ENCODE results near the gene VTI1B. TPM values are rescaled to one million over a fixed set of nuclear protein-coding genes. Genes with fewer than 3 reads are reported as not detected.

The VTI1B gene
- polyA plus RNA-seq, 1 donor (not counting 4 experiments of a cell fraction or from before 2014, with no cell fraction given), result 94.4 TPM

- Histone ChIP-seq H2AFZ (ENCODE audit: control insufficient read depth, low read length) (no peak overlapping the region), H3K4me3 (ENCODE audit: control insufficient read depth in 2 of 3, extremely low read depth in 1 of 3, insufficient read depth in 2 of 3, low read depth in 1 of 3, low read length in 3 of 3) (no peak overlapping the region), H3K9me1 (ENCODE audit: control insufficient read depth, extremely low read depth, insufficient read depth, low read length) (no peaks in the 10 kb centered on the region), H3K79me2 (ENCODE audit: control insufficient read depth, insufficient read depth, low read length) (no peaks in the 10 kb centered on the region), H3K9ac (ENCODE audit: control insufficient read depth, extremely low read depth, insufficient read depth, low read length) (no peak overlapping the region), H3K27ac (ENCODE audit: control insufficient read depth, insufficient read depth, low read length) (no peak overlapping the region), H3K36me3 (ENCODE audit: control insufficient read depth in 2 of 2, extremely low read depth in 1 of 2, insufficient read depth in 2 of 2, low read length in 2 of 2) (peaks cover 2 to 11% of the 10 kb centered on the region in 2 experiments), H3K27me3 (ENCODE audit: control insufficient read depth, extremely low read depth, insufficient read depth, low read length) (no peaks in the 10 kb centered on the region), H4K20me1 (ENCODE audit: control insufficient read depth, extremely low read depth, insufficient read depth, low read length) (no peaks in the 10 kb centered on the region), H3K4me2 (ENCODE audit: control insufficient read depth, extremely low read depth, insufficient read depth, low read depth, low read length) (no peak overlapping the region), H3K9me3 (ENCODE audit: control insufficient read depth, low read depth, low read length) (no peaks in the 10 kb centered on the region), H3K4me1 (ENCODE audit: control insufficient read depth, extremely low read depth, insufficient read depth, low read length) (peaks cover 2% of the 10 kb centered on the region)
- FAIRE-seq (no peak), DNase-seq (ENCODE audit: low read depth, low spot score) (no peak)
- dilution Hi-C loops (cut with MboI; ENCODE audit: extremely low pct_ligation_motif_present, low sequenced_read_pairs), result no loop called here
- TF ChIP-seq CTCF (optimal IDR thresholded peaks at IDR 0.05 in 1 of 3, IDR thresholded peaks at IDR 0.05 in 1 of 3, conservative IDR thresholded peaks at IDR 0.05 in 1 of 3; ENCODE audit: extremely low read depth in 1 of 3, insufficient read depth in 2 of 3, low read length in 3 of 3) (no peak), EZH2 (IDR thresholded peaks at IDR 0.05; ENCODE audit: low read length) (no peak)
Measured at GRCh38 chr14:67641480-67641879, 33.0 kb downstream of the VTI1B start.

GRCh38 chr14:67638642-67639041 lies 35.8 kb downstream of the VTI1B start:
- Histone ChIP-seq H3K36me3 (ENCODE audit: control insufficient read depth in 2 of 2, extremely low read depth in 1 of 2, insufficient read depth in 2 of 2, low read length in 2 of 2) (peaks cover 0 to 3% of the 10 kb centered on the region in 2 experiments), H3K27ac (ENCODE audit: control insufficient read depth, insufficient read depth, low read length) (no peak overlapping the region), H3K4me1 (ENCODE audit: control insufficient read depth, extremely low read depth, insufficient read depth, low read length) (peaks cover 9% of the 10 kb centered on the region), H3K9ac (ENCODE audit: control insufficient read depth, extremely low read depth, insufficient read depth, low read length) (no peak overlapping the region), H4K20me1 (ENCODE audit: control insufficient read depth, extremely low read depth, insufficient read depth, low read length) (no peaks in the 10 kb centered on the region), H3K27me3 (ENCODE audit: control insufficient read depth, extremely low read depth, insufficient read depth, low read length) (no peaks in the 10 kb centered on the region), H2AFZ (ENCODE audit: control insufficient read depth, low read length) (no peak overlapping the region), H3K9me1 (ENCODE audit: control insufficient read depth, extremely low read depth, insufficient read depth, low read length) (no peaks in the 10 kb centered on the region), H3K9me3 (ENCODE audit: control insufficient read depth, low read depth, low read length) (no peaks in the 10 kb centered on the region), H3K79me2 (ENCODE audit: control insufficient read depth, insufficient read depth, low read length) (no peaks in the 10 kb centered on the region), H3K4me2 (ENCODE audit: control insufficient read depth, extremely low read depth, insufficient read depth, low read depth, low read length) (no peak overlapping the region), H3K4me3 (ENCODE audit: control insufficient read depth in 2 of 3, extremely low read depth in 1 of 3, insufficient read depth in 2 of 3, low read depth in 1 of 3, low read length in 3 of 3) (no peak overlapping the region)
- dilution Hi-C loops (cut with MboI; ENCODE audit: extremely low pct_ligation_motif_present, low sequenced_read_pairs), result no loop called here
- TF ChIP-seq CTCF (optimal IDR thresholded peaks at IDR 0.05 in 1 of 3, IDR thresholded peaks at IDR 0.05 in 1 of 3, conservative IDR thresholded peaks at IDR 0.05 in 1 of 3; ENCODE audit: extremely low read depth in 1 of 3, insufficient read depth in 2 of 3, low read length in 3 of 3), result no peak
- no peak for DNase-seq (ENCODE audit: low read depth, low spot score)
- FAIRE-seq, result no peak

Data from keratinocyte (primary cell).